Tibial artery (tissue), 4 donors: ENCODE results near the gene EPHB3.

Experiments used
- DNase-seq, 2 donors: peaks; one replicate each; pipeline ENCODE4 v3.0.0-alpha.2; 2019
- H3K27ac ChIP-seq, 2 donors: fragments of 200-600 bp; sonication (generic) in 1 of 2; 1 replicate in 1 of 2; 2 replicates in 1 of 2; pipeline ENCODE4 v1.5.1; 2018 to 2019; ENCODE audit warnings: mild to moderate bottlenecking in 1 of 2
- H3K27me3 ChIP-seq, 2 donors: fragments of 200-600 bp; sonication (generic) in 1 of 2; one replicate each; pipeline versions ENCODE4 v1.5.1 to v1.6.0; 2016 to 2019
- H3K36me3 ChIP-seq, 3 donors: fragments of 200-600 bp; sonication (generic) in 2 of 3; one replicate each; pipeline ENCODE4 v1.5.1; 2016 to 2019; ENCODE audit warnings: mild to moderate bottlenecking in 2 of 3
- H3K4me1 ChIP-seq, 4 donors: fragments of 200-600 bp; sonication (generic) in 2 of 4; 1 replicate in 3 of 4; 2 replicates in 1 of 4; pipeline ENCODE4 v1.5.1; 2016 to 2019
- H3K4me3 ChIP-seq, 2 donors: fragments of 200-600 bp; sonication (generic) in 1 of 2; 1 replicate in 1 of 2; 2 replicates in 1 of 2; pipeline ENCODE4 v1.5.1; 2018 to 2019; ENCODE audit warnings: mild to moderate bottlenecking in 2 of 2
- H3K9me3 ChIP-seq, 3 donors: fragments of 200-600 bp; sonication (generic) in 1 of 3; one replicate each; pipeline ENCODE4 v1.5.1; 2016 to 2019
- intact Hi-C: fragments of 100-400 bp; cut with DNase I; formaldehyde crosslinking; loops from one replicate; pipeline ENCODE4 v1.15.0; 2023; ENCODE audit warnings: low total_unique reads
- TF ChIP-seq, protein P1 (sequence below), 2 experiments: fragments of 200-600 bp in 1 of 2; fragments of 450-650 bp in 1 of 2; IDR thresholded peaks; one replicate each; pipeline ENCODE4 v1.5.1; 2017 to 2019; ENCODE audit warnings: antibody characterized with exemption in 2 of 2, mild to moderate bottlenecking in 1 of 2, moderate library complexity in 1 of 2

EPHB3 gene

DNA sequence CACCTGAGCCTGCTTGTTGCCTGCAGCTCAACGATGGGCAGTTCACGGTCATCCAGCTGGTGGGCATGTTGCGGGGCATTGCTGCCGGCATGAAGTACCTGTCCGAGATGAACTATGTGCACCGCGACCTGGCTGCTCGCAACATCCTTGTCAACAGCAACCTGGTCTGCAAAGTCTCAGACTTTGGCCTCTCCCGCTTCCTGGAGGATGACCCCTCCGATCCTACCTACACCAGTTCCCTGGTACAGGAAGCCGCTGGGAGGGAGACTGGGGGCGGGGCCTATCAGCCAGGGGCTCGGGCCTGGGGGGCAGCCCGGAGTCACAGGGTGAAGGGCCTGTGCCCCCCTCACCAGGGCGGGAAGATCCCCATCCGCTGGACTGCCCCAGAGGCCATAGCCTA is 18.8 kb downstream of the EPHB3 start:
- no peaks in the 10 kb centered on the region for H3K27me3 ChIP-seq
- intact Hi-C loops: no loop called here
- H3K9me3 ChIP-seq: no peaks in the 10 kb centered on the region
- peaks cover 3 to 40% (median 9%) of the 10 kb centered on the region in 4 donors for H3K4me1 ChIP-seq
- H3K27ac ChIP-seq: no peak overlapping the region
- H3K36me3 ChIP-seq: peaks cover 0 to 55% (median 19%) of the 10 kb centered on the region in 3 donors
- no peak for DNase-seq
- H3K4me3 ChIP-seq: no peak overlapping the region
- TF ChIP-seq, protein P1, sequence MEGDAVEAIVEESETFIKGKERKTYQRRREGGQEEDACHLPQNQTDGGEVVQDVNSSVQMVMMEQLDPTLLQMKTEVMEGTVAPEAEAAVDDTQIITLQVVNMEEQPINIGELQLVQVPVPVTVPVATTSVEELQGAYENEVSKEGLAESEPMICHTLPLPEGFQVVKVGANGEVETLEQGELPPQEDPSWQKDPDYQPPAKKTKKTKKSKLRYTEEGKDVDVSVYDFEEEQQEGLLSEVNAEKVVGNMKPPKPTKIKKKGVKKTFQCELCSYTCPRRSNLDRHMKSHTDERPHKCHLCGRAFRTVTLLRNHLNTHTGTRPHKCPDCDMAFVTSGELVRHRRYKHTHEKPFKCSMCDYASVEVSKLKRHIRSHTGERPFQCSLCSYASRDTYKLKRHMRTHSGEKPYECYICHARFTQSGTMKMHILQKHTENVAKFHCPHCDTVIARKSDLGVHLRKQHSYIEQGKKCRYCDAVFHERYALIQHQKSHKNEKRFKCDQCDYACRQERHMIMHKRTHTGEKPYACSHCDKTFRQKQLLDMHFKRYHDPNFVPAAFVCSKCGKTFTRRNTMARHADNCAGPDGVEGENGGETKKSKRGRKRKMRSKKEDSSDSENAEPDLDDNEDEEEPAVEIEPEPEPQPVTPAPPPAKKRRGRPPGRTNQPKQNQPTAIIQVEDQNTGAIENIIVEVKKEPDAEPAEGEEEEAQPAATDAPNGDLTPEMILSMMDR (IDR thresholded peaks at IDR 0.05): no peak

DNA sequence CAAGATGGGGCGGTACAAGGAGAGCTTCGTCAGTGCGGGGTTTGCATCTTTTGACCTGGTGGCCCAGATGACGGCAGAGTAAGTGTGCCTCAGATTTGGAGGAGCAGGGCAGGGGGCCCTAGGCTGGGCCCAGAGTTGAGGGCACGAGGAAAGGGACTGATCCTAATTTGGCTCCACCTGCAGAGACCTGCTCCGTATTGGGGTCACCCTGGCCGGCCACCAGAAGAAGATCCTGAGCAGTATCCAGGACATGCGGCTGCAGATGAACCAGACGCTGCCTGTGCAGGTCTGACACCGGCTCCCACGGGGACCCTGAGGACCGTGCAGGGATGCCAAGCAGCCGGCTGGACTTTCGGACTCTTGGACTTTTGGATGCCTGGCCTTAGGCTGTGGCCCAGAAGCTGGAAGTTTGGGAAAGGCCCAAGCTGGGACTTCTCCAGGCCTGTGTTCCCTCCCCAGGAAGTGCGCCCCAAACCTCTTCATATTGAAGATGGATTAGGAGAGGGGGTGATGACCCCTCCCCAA is 19.8 kb downstream of the EPHB3 start:
- no peak overlapping the region for H3K4me3 ChIP-seq
- peaks cover 0 to 45% (median 19%) of the 10 kb centered on the region in 3 donors for H3K36me3 ChIP-seq
- no peaks in the 10 kb centered on the region for H3K9me3 ChIP-seq
- TF ChIP-seq, protein P1 (IDR thresholded peaks at IDR 0.05): no peak
- intact Hi-C loops: no loop called here
- H3K4me1 ChIP-seq: peaks cover 3 to 40% (median 9%) of the 10 kb centered on the region in 4 donors
- no peak for DNase-seq
- H3K27me3 ChIP-seq: no peaks in the 10 kb centered on the region
- no peak overlapping the region for H3K27ac ChIP-seq

DNA sequence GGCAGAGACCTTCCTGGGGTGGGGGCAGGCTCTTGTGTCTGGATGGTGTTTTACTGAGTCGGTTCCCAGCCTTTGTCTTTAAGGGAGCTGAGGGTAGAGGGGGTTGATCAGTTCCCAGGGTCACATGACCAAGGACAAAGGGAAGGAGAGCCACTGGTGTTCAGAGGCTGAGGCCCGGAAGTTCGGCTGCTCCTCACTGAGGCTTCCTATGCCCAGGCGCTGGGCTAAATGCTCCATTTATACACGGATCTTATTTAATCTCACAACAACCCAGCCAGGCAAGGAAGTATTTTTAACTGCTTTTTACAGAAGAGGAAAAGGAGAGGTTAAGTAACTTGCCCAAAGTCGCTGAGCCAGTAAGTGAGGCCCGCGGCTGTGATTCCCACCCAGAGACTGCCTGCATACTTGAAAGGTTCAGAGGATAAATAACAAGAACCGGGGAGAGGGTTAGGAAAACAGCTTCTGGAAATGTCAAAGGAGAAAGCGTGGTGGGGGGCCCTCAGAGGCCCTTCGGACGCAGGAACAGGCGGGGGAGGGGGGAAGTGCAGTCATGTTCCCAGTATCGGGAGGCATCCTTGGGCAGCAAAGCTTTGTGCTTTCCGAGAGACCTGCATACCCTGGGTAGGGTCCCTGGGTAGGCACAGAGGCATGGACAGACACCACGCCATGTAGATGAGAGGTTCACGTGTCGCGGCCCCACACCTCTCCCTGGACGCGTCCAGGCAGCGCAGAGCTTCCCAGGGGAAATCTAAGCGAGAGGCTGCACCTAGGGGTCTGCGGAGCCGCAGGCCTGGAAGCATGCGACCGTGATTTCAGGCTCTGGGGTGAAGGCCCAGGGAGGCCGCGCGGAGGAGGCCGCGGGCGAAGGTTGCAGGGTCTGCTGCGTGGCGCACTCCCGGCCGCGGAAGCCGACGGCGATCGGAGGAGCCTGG is 21.3 kb downstream of the EPHB3 start:
- intact Hi-C loops: no loop called here
- H3K9me3 ChIP-seq: no peaks in the 10 kb centered on the region
- H3K27me3 ChIP-seq: no peaks in the 10 kb centered on the region
- peak overlapping the region; percentile 62 to 73 for H3K4me3 ChIP-seq
- peaks cover 0 to 30% (median 6%) of the 10 kb centered on the region in 3 donors for H3K36me3 ChIP-seq
- peak; percentile 72 to 79 for DNase-seq
- peak overlapping the region; percentile 84 to 85 for H3K27ac ChIP-seq
- TF ChIP-seq, protein P1 (IDR thresholded peaks at IDR 0.05): no peak
- H3K4me1 ChIP-seq: peaks cover 3 to 32% (median 9%) of the 10 kb centered on the region in 4 donors

GRCh38 chr3:184583578-184584451 is 22.2 kb downstream of the EPHB3 start:
- Histone ChIP-seq H3K27ac (peak overlapping the region; percentile 84 to 85), H3K4me3 (peak overlapping the region; percentile 62 to 73), H3K9me3 (no peaks in the 10 kb centered on the region), H3K4me1 (peaks cover 3 to 26% (median 9%) of the 10 kb centered on the region in 4 donors), H3K36me3 (peaks cover 0 to 24% (median 0%) of the 10 kb centered on the region in 3 donors), H3K27me3 (no peaks in the 10 kb centered on the region)
- TF ChIP-seq, protein P1 (IDR thresholded peaks at IDR 0.05): no peak
- no peak for DNase-seq
- intact Hi-C loops: no loop called here

- peaks cover 3 to 26% (median 9%) of the 10 kb centered on the region in 4 donors for H3K4me1 ChIP-seq
- no peaks in the 10 kb centered on the region for H3K9me3 ChIP-seq
- TF ChIP-seq, protein P1 (IDR thresholded peaks at IDR 0.05): no peak
- H3K27me3 ChIP-seq: no peaks in the 10 kb centered on the region
- intact Hi-C loops: no loop called here
- H3K4me3 ChIP-seq: no peak overlapping the region
- DNase-seq: no peak
- peaks cover 0 to 21% (median 0%) of the 10 kb centered on the region in 3 donors for H3K36me3 ChIP-seq
- peak overlapping the region in 1 of 2 donors; percentile 85 for H3K27ac ChIP-seq
Observed at GRCh38 chr3:184584464-184584891, 22.9 kb downstream of the EPHB3 start.
